GM19455 (cell line): ENCODE data around the gene SLC4A1.
A peak's percentile ranks its signal among the peaks of the same experiment; 100 is the strongest.

Source experiments
- ATAC-seq: cut with Tn5 transposase; IDR thresholded peaks from one replicate; pipeline ENCODE4 v1.9.1; 2021; ENCODE audit not compliant: unreplicated experiment

Gene SLC4A1

DNA sequence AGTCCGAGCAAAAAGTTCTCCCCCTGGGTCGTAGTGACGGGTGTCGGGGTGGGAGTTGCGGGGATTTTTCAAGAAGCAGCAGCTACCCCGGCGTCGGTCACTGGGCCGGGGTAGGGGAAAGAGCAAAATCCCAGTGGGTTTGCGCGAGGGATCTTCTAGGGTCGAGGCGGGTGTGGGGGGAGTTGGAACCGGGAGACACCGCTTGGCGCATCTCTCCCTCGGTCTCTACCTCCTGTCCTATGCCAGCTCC is 46.1 kb downstream of the SLC4A1 start:
- ATAC-seq: no peak

DNA sequence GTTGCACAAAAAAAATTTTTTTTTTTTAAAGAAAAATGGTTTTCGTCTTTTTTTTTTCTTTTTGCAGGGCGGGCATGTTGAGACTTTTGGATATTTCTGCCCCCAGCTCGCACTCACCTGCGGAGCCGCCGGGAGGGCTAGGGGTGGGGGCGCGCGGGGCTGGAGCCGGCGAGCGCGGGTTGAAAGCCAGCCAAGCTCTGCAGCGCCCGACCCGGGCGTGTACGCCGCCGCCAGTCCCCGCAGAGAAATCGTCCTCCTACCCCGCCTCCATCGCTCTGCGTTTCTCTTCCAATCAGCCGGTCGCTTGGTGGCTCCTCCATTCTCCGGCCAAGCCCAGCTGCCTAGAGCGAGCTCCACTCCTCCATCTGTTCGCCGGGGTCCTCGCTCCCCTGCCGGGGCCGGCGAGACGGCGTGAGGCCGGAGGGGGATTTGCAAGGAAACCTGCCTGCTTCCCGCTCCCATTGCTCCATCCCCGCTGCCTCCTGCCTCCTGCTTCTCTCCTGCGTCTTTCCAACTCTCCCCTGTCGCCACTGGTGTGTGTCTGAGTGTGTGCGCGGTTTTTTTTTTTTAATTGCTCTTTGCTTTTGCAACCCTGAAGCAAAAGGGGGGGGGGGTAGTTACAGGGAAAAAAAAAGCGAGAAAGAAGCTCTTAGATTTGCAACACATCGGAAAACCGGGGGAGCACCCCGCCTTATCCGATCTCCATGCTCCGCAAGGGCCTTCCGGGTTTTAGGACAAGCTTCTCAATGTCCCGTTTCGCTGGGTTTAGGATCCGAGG is 46.7 kb downstream of the SLC4A1 start:
- ATAC-seq: no peak

DNA sequence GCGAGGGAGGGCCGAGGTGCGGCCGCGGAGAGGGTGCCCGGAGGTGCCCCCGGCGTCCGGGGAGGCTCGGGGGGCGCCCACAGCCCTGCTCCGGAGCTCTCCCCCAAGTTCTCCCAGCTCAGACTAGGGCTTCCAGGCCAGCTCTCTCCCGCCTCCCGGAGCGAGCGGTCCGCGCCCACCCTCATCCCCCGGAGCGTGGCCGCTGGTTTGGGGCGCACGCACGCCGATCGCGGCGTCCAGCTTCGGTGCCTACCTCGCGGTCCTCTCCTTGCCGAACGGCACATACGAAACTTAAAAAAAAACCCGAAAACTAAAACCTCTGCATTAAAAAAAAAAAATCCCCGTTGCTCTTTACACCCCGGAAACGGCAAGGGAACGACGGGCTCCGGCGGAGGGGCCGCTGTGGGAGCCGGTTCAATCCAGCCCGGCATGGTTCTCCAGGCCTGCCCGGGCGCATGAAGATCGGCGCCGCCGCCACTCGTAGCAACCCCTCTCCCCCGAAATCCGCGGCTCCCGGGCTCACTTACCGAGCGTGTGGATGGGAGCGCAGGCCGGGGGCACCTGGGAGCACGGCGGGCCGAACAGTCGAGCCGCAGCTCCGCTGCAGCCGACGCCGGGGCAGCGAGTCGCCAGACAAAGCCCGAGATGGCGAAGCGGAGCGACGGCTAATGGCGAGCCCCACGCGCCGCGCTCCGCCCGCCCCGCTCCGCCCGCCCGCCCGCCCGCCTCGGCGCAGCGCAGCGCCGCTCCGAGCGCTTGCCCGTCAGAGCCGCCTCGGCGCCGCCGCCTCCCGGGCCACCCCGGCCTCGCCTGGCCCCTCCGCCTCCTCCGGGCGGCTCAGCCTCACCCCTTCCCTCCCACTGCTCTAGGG is 47.5 kb downstream of the SLC4A1 start:
- ATAC-seq: peak; percentile 14

DNA sequence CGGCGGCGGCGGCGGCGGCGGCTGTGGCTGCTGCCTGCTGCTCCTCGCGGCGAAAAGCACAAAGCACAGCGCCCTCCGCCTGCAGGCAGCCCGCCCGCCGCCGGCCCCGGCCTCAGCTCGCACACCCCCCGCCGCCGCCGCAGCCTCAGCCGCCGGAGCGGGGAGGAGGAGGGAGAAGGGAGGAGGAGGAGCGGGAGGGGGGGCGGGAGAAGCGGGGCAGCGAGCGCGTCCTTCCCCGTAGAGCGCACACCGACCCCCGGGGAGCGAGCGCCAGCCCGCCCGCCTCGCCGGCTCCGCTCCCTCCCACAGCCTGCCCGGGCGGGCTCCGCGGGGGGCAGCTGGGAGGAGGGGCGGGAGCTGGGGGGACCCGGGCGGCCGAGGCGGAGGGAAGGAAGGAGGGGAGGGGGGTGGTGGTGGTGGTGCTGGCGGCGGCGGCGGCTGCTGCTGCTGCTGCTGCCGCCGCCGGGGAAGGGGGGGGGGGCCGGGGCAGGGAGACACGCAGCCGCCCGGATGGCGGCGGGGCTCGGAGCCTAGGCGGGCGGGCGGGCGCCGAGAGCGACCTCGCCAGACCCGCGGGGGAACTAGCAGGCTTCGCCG is 48.2 kb downstream of the SLC4A1 start, which contains the start of gene UBTF:
TSS of gene UBTF (minus strand) at position 60 of the 597 bp plus-strand sequence. CDS start 1,446 bp downstream, outside the sequence.
- ATAC-seq: peak; percentile 9

DNA sequence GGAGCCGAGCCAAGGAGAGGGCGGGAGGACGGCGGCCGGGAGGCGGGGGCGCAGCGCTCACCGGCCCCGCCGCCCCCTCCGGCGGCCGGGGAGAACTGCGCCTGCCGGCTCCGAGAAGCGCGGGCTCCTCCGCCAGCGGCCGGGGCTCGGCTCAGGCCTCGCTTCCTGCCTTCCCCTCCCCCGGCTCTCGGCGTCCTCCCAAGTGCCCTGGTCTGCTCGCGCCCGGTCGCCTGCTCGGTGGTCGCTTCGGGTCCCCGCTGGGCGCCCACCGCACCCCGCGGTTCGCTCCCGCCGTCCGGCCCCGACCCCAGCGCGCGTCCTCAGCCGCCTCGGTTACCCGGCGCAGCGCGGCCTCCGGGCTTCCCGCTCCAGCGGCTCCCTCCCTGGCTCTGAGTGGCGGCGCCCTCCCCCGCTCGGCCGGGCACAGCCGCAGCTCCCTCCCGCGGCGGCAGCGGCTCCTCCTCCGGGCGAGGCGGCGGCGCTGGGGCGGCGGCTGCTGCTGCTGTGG is 48.8 kb downstream of the SLC4A1 start:
- ATAC-seq: peak; percentile 41

DNA sequence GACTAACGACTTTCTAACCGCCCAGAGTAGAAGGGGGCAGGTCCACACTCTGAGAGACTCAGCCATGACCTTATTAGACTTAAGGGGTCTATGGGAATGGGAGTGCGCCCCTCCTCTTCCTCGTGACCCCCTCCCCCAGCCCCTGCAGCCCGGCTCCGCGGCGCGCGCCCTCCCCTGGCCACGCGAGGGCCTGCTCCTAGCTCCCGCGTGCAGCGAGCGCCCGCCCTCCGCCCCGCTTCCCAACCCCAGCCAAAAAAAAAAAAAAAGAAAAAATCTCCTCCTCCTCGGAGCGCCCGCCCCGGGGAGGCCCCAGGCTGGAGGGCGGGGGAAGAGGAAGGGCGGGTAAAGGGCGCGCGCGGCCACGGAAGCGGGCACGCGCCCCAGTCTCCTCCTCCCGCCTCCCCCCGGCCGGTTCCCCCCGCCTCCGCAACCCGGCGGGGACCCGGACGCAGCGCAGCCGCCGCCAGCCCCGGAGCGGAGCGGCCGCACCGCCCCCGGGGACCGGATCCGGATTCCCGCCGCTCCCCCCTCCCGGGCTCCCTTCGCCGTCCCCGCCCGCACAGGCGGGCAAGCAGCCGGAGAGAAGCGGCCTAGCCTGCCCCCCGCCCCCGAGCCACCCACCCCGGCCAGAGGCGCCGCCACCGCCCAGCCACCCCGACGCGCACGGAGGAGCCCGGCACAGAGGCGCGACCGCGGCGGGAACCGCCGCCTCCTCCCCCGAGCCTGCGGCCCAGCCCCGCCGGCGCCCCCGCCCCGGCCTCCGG is 49.4 kb downstream of the SLC4A1 start:
- ATAC-seq: peak; percentile 34

DNA sequence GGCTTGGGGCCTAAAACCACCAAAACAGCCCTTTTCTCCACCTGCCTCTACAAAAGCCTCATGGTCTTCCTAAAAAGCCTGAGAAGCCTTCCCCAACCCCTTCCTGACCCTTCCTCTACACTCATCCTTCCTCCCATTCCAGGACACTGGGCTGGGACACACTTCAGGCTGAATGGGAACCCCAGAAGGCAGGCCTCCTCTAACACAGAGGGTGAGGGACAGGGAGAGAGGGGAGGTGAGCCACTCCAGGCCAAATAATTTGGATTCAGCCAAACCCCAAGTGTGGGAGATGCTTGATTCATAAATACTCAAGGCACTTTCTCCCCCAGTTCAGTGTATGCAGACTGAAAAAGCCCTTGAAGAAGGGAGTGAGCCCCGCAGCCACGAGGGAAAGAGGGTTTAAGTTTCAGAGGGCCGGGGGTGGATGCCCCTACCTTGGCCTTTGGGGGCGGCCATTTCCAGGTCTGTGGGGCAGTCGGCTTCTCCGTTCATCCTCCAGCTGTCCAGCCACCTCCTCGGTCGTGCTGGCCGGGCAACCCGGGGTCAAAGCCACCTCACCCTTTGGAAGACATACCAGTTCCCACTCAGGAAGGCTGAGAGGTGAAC is 50.1 kb downstream of the SLC4A1 start:
- no peak for ATAC-seq

DNA sequence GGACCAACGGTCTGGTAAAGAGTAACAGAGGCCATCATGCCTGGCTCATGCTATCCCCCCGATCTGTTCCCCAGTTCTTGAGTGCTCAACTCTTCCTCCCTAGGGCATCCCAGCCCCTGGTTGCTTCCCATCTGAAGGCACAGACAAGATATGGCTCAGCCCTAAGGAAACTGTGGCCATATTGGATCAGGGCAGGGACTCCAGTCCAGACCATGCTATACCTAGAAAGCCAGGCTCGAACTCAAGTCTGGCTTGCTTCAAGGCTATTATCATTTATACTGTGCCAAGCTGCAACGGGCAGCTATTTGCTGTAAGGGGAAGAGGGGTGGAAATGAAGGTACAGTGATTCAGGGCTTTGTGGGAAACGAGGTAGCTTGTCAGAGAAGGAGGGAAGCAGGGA is 51.2 kb downstream of the SLC4A1 start:
- ATAC-seq: no peak

DNA sequence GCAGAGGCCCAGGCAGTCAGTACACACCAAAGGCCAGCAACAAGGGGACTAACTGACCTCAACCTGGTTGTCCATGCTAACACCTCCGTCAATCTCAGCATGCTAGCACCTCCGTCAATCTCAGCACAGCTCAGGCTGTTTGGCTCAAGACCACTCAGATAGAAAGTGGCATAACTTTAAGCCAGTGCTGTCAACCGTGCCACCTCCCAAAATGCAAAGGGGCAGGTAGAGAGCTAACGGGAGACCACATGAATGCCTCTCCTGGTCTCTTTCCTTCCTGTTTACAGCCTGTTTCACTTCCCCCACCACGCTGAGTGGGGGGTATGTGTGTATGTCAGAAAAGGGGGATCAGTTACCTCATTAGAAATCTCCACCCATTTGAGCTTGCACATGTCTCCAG is 51.8 kb downstream of the SLC4A1 start:
- no peak for ATAC-seq

DNA sequence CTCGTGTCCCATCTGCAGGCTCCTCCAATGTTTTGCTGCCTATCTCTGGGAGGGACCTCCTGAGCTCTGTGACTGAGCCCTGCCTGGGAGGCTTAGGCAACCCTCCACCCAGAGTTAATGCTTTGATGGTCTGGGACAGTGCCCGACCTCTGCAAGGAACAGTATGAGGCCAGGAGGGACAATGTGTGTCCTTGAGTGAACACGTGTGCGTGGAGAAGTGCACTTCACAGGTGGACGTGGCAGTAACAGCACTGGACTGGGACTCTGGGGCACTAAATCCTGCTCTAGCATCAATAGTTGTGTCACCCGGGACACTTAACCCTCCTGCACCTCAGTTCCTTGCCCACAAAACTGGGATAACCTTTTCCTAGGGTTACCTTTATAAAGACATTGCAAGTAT is 53.0 kb downstream of the SLC4A1 start:
- no peak for ATAC-seq

DNA sequence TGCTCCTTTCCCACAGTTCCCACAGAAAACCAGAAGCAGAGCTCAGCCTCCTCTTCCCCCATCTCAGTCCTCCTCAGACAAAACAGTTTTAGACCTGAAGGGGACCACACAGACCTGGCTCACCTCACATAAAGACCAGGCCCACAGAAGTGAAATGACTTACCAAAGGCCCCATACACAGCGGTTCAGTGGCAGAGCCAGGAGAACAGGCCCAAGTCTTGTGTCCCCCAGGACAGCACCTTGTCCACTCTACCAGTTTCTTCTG is 53.8 kb downstream of the SLC4A1 start:
- no peak for ATAC-seq

DNA sequence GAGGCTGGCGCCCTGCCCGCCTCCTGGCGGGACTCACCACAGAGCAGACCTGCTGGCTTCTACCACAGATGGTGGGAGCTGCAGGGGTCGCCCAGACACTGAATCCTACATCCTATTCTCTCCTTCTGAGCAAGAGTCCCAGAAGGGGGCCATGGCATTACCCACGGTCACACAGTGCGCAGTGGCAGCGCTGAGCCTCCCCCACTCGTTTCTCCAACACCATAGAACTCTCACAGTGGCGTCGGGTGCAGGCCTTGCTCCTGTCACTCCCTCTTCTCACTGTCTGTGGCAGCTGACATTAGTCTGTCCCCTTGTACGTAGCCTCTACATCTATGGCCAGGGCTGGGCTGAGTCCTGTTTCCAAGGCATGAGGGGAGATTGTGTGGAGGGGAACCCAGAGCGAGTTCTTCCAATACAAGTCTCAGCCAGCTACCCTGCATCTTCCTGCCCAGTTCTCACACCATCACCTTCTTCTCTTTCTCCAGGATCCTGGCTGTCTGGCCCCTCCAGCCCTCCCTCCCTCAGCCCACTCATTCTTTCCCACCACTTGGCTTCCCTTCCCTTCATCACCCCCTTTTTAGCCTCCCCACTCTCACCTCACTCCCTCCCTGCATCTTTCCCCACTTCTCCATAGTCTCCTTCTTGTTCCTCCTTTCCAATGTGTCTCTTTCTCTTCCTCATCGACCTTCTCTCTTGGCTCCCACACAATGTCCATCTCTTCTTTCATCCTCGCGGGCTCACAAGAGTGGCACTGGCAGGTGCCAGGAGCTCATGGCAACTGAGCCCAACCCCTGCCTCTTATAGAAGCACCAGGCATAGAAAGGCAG is 54.3 kb downstream of the SLC4A1 start:
- no peak for ATAC-seq

DNA sequence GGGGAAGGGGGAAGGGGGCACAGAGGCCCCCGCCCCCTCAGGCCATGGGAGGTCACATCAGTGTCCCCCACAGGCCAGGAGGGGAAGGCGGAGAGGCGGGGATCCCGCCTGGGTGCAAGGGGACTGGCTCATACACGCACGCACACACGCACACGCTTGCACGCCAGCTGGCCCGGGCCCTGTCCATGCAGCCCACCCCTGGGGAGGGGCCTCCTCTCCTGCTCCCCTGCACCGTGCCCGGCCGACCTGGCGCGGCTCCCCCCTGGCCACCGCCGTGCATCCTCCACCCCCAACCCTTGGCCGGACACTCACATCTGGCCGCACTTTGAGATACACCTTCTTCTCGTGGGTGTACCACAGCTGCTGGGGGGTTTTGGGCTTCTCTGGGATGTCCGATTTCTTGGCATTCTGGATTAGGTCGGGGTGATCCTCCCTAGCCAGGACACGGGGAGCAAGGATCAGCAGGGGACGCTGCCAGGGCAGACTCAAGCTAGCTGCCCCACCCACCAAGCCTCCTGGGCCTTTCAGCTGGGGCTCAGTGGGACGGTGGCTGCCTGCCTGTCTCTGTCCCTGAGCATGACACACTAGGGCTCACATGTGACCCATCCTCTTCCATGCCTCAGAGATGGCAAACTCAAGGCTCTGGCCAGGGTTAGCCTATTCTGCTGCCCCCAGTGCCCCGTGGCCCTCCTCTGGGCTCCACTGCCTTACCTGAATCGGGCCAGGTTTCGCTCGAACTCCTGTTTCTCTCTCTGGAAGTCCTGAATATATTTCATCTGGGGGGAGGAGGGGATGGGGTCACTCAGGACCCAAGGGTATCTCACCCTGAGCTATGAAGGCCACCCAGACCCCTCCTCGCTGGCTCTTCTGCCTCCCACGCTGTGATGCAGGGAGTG is 55.2 kb downstream of the SLC4A1 start:
- no peak for ATAC-seq

DNA sequence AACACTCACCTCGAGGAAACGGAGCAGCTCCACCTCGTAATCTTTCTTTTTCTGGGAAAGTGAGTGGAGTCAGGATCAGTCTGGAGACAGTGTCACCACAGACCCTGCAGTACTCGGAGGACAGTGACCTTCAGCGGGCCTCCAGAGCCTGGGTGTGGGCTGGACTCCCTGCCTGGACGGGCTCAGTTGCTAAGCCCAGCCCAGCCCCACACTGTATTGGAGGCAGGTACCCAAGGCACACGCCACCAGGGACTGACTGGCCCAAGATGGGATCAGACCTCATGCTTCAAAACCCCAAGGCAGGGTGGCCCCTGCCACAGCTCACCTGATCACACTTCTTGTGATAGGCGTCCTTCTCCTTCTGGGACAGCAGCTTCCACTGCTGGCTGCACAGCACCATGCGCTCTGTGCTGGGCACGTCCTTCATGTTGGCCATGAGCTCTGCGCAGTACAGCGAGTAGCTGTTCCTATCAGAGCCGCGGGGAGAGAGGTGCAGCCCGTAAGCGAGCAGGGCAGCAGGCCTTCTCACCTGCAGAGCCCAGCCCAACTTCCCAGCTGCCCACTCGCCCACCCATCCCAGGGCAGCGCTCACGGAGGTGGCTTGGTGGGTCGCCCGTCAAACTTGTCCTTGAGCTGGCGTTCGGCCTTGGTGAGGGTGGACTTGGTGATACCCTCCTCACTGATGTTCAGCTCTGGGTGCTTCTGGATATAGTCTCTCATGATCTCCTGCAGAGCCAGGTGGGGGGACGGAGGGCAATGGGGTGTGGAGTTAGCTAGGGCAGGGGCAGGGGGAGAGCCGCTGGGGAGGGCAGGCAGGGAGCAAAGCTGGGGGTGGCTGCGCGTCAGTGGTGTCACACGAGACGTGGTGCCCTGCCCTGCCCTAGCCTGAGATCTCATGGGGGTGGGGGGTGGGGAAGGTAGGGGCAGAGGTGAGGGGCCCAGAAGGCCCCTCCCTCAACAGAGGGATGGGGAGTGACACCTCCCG is 56.4 kb downstream of the SLC4A1 start:
- no peak for ATAC-seq

DNA sequence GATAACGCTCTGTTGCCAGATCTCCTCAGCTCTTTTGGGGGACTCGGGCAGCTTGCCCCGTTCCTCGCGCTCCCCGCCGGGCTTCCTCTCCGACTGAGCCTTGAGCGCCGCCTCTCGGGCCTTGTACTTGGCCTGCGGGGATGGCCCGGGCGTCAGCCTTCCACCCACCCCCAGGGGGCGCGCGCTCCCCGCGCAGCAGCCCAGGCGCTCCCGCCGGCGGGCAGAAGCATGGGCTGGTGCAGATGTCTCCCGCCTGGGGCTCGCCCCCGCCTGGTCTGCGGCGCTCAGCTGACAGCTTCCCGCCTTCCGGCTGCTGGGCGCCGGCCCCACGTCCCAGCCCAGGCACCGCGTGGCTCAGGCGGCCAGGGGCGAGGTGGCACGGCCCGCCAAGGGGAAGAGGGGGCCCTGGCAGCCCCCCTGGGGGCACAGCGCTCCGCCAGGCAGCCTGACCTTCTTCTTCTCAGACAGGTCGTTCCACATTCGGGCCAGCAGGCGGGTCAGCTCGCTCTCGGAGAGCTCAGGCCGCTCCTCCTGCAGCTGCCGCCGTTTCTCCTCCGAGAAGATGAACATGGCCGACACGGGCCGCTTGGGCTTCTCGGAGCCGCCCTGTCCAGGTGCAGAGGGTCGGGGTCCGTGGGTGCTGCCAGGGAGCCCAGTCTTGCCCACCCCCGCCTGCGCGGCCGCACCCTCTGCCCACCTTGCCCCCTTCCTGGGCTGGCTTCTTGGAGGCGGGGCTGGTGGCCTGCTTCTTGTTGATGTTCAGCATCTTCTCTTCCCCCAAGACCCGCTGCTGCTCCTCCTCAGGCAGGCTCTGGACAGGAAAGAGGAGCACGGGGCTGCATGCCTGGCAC is 57.4 kb downstream of the SLC4A1 start:
- ATAC-seq: peak; percentile 65

DNA sequence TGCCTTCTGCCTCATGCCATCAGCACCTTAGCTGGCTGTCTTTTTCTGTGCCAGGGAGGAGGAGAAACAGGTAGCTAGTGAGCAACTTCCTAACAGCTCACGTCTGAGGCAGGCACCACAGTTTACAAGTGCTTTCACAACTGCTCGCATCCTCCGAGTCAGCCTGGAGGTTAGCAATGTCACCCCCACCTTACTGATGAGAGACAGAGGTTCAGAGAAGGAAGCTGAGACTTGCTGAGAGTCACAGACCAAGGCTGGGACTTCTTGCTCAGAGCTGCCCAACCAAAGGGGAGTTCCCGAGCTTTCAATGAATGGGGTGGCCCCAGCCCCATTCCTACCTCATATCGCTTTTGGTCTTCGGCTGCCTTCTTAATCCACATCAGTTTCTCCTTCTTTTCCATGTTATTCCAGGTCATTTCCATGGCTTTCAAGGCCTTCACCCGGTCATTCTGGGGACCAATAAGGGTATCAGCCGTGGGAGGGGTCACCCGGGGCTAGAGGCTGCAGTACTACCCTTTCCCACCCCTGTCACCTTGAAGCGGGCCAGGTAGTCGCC is 58.1 kb downstream of the SLC4A1 start:
- ATAC-seq: no peak

DNA sequence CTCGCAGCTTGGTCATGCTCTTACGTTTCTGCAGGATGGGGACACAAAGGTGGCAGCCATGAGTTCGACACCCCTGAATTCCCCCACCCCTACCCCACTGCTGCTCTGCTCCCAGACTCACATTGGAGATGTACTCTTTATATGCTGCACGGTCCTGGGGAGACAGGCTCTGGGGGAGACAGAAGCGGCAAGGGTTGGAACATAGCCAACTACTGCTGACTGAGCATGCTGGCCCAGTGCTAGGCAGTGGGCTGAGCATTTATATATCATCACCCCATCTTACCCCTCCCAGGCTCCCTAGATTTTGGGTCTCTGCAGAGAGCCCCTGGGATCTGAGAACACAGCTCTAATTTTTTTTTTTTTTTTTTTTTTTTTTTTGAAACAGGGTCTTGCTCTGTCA is 60.2 kb downstream of the SLC4A1 start:
- no peak for ATAC-seq
